Measurements from ENCODE around the gene WNT9A.

Gene WNT9A

DNA sequence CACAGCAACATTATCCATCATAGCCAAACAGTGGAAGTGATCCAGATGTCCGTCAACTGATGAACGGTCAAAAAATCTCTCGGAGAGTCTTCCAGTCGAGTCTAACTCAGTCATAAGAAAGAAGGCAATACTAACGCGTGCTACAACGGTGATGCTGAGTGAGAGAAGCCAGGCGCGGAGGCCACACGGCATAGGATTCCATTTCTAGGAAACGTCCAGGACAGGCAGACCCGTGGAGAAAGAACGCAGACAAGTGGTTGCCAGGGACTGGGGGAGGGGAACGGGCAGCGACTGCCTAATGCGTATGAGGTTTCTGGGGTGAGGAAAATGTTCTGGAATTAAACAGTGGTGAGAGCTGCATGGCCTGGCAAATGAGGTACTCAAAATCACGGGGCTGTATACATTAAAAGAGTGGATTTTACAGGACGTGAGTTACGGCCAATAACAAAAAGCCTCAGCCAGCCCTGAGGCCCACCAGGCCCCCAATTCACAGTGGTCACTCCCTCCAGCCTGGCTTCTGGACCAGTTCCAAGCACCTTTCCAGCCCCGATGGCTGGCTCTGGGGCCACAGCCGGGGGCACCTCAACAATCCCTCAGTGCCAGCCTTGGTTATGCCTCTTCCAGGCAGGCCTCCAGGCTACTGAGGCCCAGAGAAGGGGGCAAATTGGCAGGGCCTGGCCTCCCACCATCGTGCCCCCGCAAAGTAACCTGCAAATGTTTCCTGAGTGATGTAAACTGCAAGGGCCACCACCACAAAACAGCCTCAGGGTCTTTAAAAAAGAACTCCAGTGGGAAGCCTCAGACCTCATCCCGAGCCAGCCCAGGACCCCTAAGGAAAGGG lies 3.4 kb downstream of the WNT9A start:
- H3K36me3 ChIP-seq (ENCODE audit: insufficient read depth, low read length): no peaks in the 10 kb centered on the region
- no peaks in the 10 kb centered on the region for H3K9me3 ChIP-seq (replicated peaks; ENCODE audit: low read length)
- H3K4me1 ChIP-seq (ENCODE audit: control insufficient read depth, insufficient read depth, low read length): peaks cover 24% of the 10 kb centered on the region
- H3K9ac ChIP-seq (ENCODE audit: low read depth, low read length): no peak overlapping the region
- peaks cover 7% of the 10 kb centered on the region for H3K27me3 ChIP-seq (ENCODE audit: control insufficient read depth, insufficient read depth, low read length)
- H3K4me3 ChIP-seq (ENCODE audit: low read length): no peak overlapping the region
- no peak overlapping the region for H3K4me2 ChIP-seq (ENCODE audit: low read length)

DNA sequence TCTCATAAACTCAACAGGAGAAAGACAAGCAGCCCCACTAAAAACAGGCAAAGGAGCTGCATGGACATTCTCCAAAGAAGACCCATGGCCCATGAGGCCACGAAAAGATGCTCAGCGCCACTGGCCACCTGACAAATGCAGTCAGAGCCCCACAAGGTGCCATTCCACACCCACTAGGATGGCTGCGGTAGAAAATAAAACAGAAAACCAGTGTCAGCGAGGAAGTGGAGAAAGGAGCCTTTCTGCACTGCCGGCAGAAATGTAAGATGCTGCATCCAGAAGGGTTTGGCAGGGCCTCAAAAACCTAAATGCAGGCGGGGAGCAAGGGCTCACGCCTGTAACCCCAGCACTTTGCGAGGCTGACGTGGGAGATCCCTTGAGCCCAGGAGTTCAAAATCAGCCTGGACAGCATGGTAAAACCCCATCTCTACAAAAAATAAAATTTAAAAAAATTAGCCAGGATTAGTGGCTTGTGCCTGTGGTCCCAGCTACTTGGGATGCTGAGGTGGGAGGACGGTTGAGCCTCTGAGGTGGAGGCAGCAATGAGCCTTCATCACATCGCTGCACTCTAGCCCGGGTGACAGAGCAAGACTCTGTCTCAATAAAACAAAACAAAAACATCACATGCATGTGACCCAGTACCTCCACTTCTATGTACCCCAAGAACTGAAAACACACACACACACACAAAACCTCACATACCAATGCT lies 4.2 kb downstream of the WNT9A start:
- no peak overlapping the region for H3K4me2 ChIP-seq (ENCODE audit: low read length)
- H3K9me3 ChIP-seq (replicated peaks; ENCODE audit: low read length): no peaks in the 10 kb centered on the region
- H3K4me3 ChIP-seq (ENCODE audit: low read length): no peak overlapping the region
- peaks cover 3% of the 10 kb centered on the region for H3K27me3 ChIP-seq (ENCODE audit: control insufficient read depth, insufficient read depth, low read length)
- no peak overlapping the region for H3K9ac ChIP-seq (ENCODE audit: low read depth, low read length)
- peaks cover 20% of the 10 kb centered on the region for H3K4me1 ChIP-seq (ENCODE audit: control insufficient read depth, insufficient read depth, low read length)
- no peaks in the 10 kb centered on the region for H3K36me3 ChIP-seq (ENCODE audit: insufficient read depth, low read length)

DNA sequence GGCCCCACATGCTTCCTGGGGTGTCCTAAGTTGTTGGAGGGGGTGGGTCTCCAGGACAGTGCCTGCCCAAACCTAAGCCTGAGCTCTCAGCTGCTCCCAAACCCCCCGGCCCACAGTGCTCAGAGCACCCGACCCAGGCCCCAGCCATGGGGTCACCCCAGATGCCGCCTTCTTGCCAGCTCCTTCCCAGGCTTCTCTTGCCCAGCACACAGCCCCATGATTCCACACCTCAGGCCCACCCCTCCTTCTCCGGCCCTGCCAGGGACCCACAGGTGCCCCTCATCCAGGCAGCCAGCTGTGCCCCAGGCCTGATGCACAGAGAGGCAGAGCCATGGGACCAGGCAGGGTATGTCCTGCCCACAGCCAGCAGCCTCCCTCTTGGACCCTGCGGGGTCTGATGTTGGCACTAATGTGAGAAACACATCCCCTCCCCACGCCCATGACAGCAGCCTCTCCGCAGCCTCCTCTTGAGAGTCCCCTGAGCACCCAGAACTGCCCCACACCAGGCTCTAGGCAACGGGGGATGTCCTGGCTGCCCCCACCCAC lies 4.9 kb downstream of the WNT9A start:
- Histone ChIP-seq H3K4me2 (ENCODE audit: low read length) (no peak overlapping the region), H3K4me3 (ENCODE audit: low read length) (no peak overlapping the region), H3K36me3 (ENCODE audit: insufficient read depth, low read length) (no peaks in the 10 kb centered on the region), H3K9me3 (replicated peaks; ENCODE audit: low read length) (no peaks in the 10 kb centered on the region), H3K4me1 (ENCODE audit: control insufficient read depth, insufficient read depth, low read length) (peaks cover 17% of the 10 kb centered on the region), H3K9ac (ENCODE audit: low read depth, low read length) (no peak overlapping the region), H3K27me3 (ENCODE audit: control insufficient read depth, insufficient read depth, low read length) (no peaks in the 10 kb centered on the region)

DNA sequence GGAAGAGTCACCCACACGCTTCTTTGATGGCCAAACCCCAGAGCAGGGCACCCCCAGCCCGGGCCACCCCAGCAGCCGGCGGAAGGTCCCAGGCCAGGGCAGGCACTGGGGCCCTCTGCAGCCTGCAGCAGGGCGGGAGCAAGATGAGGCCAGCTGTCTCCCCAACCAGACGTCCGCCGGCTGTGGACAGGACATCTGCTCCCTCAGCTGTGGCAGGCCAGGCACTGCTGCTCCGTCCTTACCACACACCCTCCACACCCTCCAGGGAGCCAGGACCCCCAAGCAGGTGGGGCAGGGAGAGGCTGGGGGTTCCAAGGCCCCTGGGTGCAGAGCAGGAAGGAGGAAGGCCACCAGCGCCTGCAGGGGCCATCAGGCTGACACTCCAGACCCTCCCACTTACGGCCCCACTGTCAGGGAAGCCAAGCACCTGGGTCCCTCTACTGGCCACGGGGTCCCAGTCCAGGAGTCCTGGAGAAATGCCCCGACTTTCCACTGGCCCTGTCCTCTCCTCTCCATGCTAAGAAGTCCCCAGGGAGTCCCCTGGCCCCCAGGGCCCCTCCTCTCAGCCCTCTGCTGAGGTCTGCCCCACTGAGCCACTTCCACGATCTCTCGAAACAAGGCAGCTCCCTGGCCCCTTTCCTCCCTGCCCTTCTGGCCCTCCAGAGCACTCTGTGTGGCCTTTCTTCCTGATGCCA lies 5.6 kb downstream of the WNT9A start:
- no peaks in the 10 kb centered on the region for H3K9me3 ChIP-seq (replicated peaks; ENCODE audit: low read length)
- H3K27me3 ChIP-seq (ENCODE audit: control insufficient read depth, insufficient read depth, low read length): no peaks in the 10 kb centered on the region
- no peaks in the 10 kb centered on the region for H3K36me3 ChIP-seq (ENCODE audit: insufficient read depth, low read length)
- no peak overlapping the region for H3K4me3 ChIP-seq (ENCODE audit: low read length)
- H3K9ac ChIP-seq (ENCODE audit: low read depth, low read length): no peak overlapping the region
- no peak overlapping the region for H3K4me2 ChIP-seq (ENCODE audit: low read length)
- peaks cover 15% of the 10 kb centered on the region for H3K4me1 ChIP-seq (ENCODE audit: control insufficient read depth, insufficient read depth, low read length)

DNA sequence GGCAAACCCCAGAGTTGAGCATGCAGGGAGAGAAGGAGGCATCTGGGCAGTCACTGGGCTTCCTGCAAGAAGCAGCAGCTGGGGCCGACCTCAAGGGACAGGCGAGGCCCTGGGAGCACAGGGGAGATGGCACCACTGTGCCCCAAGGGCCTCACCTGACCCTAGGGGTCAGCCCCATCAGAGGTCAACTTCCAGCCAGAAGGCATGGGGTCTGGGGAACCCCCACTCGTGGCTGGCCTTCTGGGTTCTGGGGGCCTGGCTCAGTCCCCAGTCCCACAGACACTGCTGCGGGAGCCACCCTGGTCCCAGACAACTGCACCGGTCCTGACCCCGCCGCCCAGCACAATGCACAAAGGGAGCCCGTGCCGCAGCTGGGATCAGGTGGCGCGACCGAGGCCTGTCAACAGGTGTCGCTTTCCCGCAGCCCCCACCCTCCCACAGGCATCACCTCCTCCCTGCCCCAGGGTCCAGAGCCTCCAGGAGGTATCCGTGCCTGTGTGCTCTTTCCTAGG lies 6.2 kb downstream of the WNT9A start:
- H3K4me3 ChIP-seq (ENCODE audit: low read length): no peak overlapping the region
- no peaks in the 10 kb centered on the region for H3K9me3 ChIP-seq (replicated peaks; ENCODE audit: low read length)
- H3K36me3 ChIP-seq (ENCODE audit: insufficient read depth, low read length): no peaks in the 10 kb centered on the region
- H3K4me2 ChIP-seq (ENCODE audit: low read length): no peak overlapping the region
- no peaks in the 10 kb centered on the region for H3K27me3 ChIP-seq (ENCODE audit: control insufficient read depth, insufficient read depth, low read length)
- H3K9ac ChIP-seq (ENCODE audit: low read depth, low read length): no peak overlapping the region
- H3K4me1 ChIP-seq (ENCODE audit: control insufficient read depth, insufficient read depth, low read length): peaks cover 9% of the 10 kb centered on the region

DNA sequence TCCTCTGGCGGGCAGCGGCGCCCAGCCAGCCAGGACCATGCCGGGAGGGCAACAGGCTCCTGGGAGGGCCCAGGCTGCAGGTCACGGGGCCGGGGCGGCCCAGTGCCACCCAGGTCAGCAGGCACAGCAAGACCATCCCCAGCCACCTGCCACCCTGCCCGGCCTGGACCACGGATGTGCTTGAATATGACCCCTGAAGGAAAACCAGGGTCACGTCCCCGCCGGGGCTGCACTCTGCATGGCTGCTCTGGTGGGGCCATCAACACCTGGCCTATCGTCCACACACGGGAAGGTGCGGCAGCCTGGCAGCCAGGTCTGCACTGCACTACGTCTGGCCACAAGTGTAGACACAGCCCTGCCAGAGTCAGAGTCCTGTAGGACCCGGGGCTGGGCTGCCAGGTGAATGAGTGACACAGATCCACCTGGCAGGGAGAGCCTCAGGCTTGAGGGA lies 6.9 kb downstream of the WNT9A start:
- no peak overlapping the region for H3K9ac ChIP-seq (ENCODE audit: low read depth, low read length)
- peaks cover 2% of the 10 kb centered on the region for H3K4me1 ChIP-seq (ENCODE audit: control insufficient read depth, insufficient read depth, low read length)
- H3K27me3 ChIP-seq (ENCODE audit: control insufficient read depth, insufficient read depth, low read length): no peaks in the 10 kb centered on the region
- H3K9me3 ChIP-seq (replicated peaks; ENCODE audit: low read length): no peaks in the 10 kb centered on the region
- no peak overlapping the region for H3K4me3 ChIP-seq (ENCODE audit: low read length)
- no peaks in the 10 kb centered on the region for H3K36me3 ChIP-seq (ENCODE audit: insufficient read depth, low read length)
- H3K4me2 ChIP-seq (ENCODE audit: low read length): no peak overlapping the region

DNA sequence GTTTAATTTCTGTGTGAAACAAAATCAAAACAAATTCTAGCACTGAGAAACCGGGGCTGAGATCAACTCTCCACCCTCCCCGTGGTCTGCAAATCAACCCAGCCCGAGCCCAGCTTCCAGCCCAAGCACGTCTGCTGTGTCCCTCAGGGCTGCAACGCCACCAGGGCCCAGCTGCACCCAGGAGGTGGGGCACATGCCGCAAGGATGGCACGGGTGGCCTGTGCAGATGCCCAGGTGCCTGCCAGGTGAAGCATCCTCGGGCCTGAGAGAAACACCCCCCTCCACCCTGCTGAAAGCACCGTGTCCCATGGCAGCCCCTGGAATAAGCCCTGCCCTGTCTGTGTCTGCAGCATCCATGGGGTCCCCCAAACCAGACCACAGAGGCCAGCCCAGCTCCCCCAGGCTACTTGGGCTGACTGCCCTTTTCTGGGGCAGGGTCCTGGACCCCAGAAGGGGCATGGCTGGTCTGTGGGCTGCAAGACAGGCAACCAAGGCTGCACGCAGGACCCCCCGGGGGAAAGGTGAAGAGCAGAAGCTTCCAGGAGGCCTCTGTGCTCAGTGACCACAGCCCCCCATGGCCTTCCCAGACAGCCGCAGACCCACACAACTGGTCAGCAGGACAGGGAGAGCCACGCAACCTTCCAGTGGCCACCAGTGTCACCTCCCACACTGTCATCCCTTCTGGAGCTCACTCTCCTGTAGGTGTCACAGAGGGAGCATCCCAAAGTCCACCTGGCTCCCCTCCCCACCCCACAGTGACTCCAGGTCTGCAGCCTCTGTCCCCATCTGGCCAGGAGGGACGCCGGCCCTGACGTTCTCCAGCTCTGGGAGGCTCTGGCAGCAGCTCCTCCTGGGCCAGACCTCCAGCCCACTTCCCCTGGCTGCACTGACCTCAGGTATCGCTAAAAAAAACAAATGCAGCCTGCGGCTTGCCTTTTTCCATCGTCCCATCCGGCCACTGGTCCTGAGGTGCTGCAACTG lies 7.7 kb downstream of the WNT9A start:
- Histone ChIP-seq H3K4me1 (ENCODE audit: control insufficient read depth, insufficient read depth, low read length) (no peaks in the 10 kb centered on the region), H3K4me2 (ENCODE audit: low read length) (no peak overlapping the region), H3K27me3 (ENCODE audit: control insufficient read depth, insufficient read depth, low read length) (no peaks in the 10 kb centered on the region), H3K36me3 (ENCODE audit: insufficient read depth, low read length) (no peaks in the 10 kb centered on the region), H3K9me3 (replicated peaks; ENCODE audit: low read length) (peaks cover 5% of the 10 kb centered on the region), H3K9ac (ENCODE audit: low read depth, low read length) (no peak overlapping the region), H3K4me3 (ENCODE audit: low read length) (no peak overlapping the region)

- Histone ChIP-seq H3K9ac (ENCODE audit: low read depth, low read length) (no peak overlapping the region), H3K27me3 (ENCODE audit: control insufficient read depth, insufficient read depth, low read length) (no peaks in the 10 kb centered on the region), H3K4me1 (ENCODE audit: control insufficient read depth, insufficient read depth, low read length) (no peaks in the 10 kb centered on the region), H3K36me3 (ENCODE audit: insufficient read depth, low read length) (no peaks in the 10 kb centered on the region), H3K4me2 (ENCODE audit: low read length) (no peak overlapping the region), H3K9me3 (replicated peaks; ENCODE audit: low read length) (peaks cover 11% of the 10 kb centered on the region), H3K4me3 (ENCODE audit: low read length) (no peak overlapping the region)
Observed at GRCh38 chr1:227938911-227939790, 8.6 kb downstream of the WNT9A start.

- H3K4me3 ChIP-seq (ENCODE audit: low read length): no peak overlapping the region
- no peaks in the 10 kb centered on the region for H3K4me1 ChIP-seq (ENCODE audit: control insufficient read depth, insufficient read depth, low read length)
- no peaks in the 10 kb centered on the region for H3K27me3 ChIP-seq (ENCODE audit: control insufficient read depth, insufficient read depth, low read length)
- H3K36me3 ChIP-seq (ENCODE audit: insufficient read depth, low read length): no peaks in the 10 kb centered on the region
- H3K9ac ChIP-seq (ENCODE audit: low read depth, low read length): no peak overlapping the region
- peaks cover 11% of the 10 kb centered on the region for H3K9me3 ChIP-seq (replicated peaks; ENCODE audit: low read length)
- H3K4me2 ChIP-seq (ENCODE audit: low read length): no peak overlapping the region
Observed at GRCh38 chr1:227938276-227938675, 9.5 kb downstream of the WNT9A start.

GRCh38 chr1:227937838-227938145 lies 9.9 kb downstream of the WNT9A start:
- no peaks in the 10 kb centered on the region for H3K4me1 ChIP-seq (ENCODE audit: control insufficient read depth, insufficient read depth, low read length)
- no peak overlapping the region for H3K4me3 ChIP-seq (ENCODE audit: low read length)
- no peak overlapping the region for H3K9ac ChIP-seq (ENCODE audit: low read depth, low read length)
- no peaks in the 10 kb centered on the region for H3K27me3 ChIP-seq (ENCODE audit: control insufficient read depth, insufficient read depth, low read length)
- peaks cover 11% of the 10 kb centered on the region for H3K9me3 ChIP-seq (replicated peaks; ENCODE audit: low read length)
- no peaks in the 10 kb centered on the region for H3K36me3 ChIP-seq (ENCODE audit: insufficient read depth, low read length)
- H3K4me2 ChIP-seq (ENCODE audit: low read length): no peak overlapping the region

Data from skeletal muscle satellite cell (primary cell).